Measurements from ENCODE around the gene WDR5B.

GRCh38 chr3:122377975-122378374 lies 37.9 kb downstream of the WDR5B start:
- no peak for TF ChIP-seq CTCF (IDR thresholded peaks at IDR 0.05)
- no peak for TF ChIP-seq POLR2A (IDR thresholded peaks at IDR 0.05)

All from Peyer's patch (tissue), 4 donors.